ENCODE results near the gene MORC1. TPM values are rescaled to one million over a fixed set of nuclear protein-coding genes. Genes with fewer than 3 reads are reported as not detected.

Gene MORC1
- total RNA-seq, 2 experiments from 2014 or later, result not detected

DNA sequence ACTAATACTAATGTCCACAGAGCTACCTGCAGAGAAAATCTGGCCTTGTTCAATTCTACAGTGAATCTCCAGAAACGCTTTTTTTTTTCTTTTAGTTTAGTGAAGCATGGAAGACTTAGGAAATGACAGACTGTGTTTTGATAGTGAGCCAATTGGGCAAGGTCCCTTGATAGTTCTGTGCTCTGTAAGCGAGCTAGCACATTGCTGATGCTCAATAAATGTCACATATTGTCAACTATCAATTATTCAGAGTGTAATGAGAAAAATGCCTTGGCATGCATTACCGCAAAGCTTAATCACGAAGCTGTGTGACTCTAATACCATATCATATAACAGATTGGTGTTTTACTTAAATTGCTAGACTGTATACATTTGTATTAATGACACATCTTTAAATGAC is 13.3 kb upstream of the MORC1 start:
- DNase-seq, result no peak
- CTCF ChIA-PET, result no interaction called here
- H3K4me1 Mint-ChIP-seq, result no peaks in the 10 kb centered on the region
- POLR2A ChIA-PET, result no interaction called here
- H3K27me3 Mint-ChIP-seq, result peaks cover 4% of the 10 kb centered on the region
- H3K4me3 Mint-ChIP-seq, result no peak overlapping the region
- no peaks in the 10 kb centered on the region for H3K9me3 Mint-ChIP-seq
- H3K36me3 Mint-ChIP-seq (ENCODE audit: low read depth), result no peaks in the 10 kb centered on the region
- H3K27ac Mint-ChIP-seq, result no peak overlapping the region

DNA sequence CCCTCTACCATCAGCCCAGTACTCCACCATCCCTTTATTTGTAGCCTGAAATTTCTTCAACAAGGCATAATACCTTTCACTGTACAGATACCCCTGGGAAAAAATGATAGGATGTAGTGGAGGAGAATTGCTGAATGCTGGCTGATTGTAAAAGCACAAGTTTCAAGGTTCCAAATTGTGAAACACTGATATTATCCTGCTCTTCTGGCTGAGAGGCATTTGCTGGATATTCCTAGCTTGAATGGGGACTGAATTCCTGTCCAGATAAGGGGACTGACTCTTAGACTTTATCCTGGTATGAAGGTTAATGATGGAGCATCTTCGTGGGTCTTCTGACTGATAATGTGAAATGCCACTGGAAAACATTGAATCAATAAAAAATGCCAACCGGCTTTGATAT is 9.6 kb upstream of the MORC1 start:
- CTCF ChIA-PET, result no interaction called here
- POLR2A ChIA-PET, result no interaction called here
- Mint-ChIP-seq H3K27me3 (peaks cover 4% of the 10 kb centered on the region), H3K36me3 (ENCODE audit: low read depth) (no peaks in the 10 kb centered on the region), H3K9me3 (peaks cover 4% of the 10 kb centered on the region), H3K4me1 (no peaks in the 10 kb centered on the region), H3K4me3 (no peak overlapping the region), H3K27ac (no peak overlapping the region)
- DNase-seq, result no peak

DNA sequence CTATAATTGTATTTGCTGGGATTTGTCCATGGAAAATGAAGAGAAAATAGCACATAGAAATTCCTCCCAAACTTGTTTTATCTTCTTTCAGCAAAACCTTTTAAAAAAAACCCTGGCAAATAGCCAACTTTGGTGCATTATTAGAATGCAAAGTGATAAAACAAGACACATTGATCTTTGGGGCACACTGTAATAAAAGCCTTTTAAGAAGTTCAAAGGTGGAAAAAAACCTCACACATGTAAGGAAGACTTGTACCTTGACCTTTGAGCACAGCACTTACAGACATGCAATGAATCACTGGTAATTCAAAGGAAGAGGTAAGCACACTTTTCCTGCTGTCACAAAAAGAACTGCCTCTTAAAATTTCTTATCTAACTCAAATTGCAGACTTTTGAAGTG is 8.0 kb upstream of the MORC1 start:
- H3K4me1 Mint-ChIP-seq, result no peaks in the 10 kb centered on the region
- POLR2A ChIA-PET, result no interaction called here
- H3K27me3 Mint-ChIP-seq, result peaks cover 2% of the 10 kb centered on the region
- no peak overlapping the region for H3K27ac Mint-ChIP-seq
- no peak overlapping the region for H3K4me3 Mint-ChIP-seq
- DNase-seq, result no peak
- H3K9me3 Mint-ChIP-seq, result peaks cover 4% of the 10 kb centered on the region
- H3K36me3 Mint-ChIP-seq (ENCODE audit: low read depth), result no peaks in the 10 kb centered on the region
- CTCF ChIA-PET, result no interaction called here

DNA sequence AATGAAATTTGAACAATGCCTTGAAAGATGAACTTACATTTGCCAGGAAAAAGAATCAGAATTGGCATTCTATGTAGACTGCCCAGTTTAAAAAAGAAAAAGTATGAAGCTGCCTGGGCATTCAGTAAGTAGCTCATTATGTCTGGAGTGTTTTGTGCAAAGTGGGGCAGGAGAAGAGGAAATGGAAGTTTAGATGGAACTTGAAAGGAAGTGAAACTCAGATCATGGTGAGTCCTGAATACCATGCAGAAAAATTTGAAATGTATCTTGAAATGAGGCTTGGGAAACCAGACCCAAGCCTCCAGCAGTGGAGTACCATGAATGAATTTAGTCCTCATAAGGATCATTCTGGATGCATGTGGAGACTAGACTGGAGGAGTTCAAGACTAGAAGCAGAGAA is 4.8 kb upstream of the MORC1 start:
- Mint-ChIP-seq H3K36me3 (ENCODE audit: low read depth) (no peaks in the 10 kb centered on the region), H3K4me1 (no peaks in the 10 kb centered on the region)
- CTCF ChIA-PET, result no interaction called here

DNA sequence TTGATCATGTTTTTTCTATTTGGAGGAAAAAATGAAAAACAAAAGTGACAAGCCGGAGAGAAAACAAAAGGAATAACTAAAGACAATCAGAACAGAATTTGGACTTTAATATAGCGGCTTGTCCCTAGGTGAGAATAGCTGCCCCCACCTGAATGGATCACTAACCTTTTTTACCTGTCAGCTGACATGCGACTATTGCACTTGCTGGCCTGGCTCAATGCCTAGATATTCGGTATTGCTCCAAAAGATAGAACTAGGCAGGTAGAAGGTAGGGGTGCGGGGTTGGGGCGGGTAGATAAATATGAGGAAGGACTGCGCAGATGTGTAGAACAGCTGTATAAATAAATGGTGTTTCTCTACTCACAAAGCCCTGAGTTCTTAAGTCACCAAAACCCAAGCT is 650 bp upstream of the MORC1 start:
- POLR2A ChIA-PET, result no interaction called here
- Mint-ChIP-seq H3K27me3 (peaks cover 4% of the 10 kb centered on the region), H3K9me3 (peaks cover 4% of the 10 kb centered on the region), H3K4me3 (no peak overlapping the region), H3K4me1 (no peaks in the 10 kb centered on the region), H3K27ac (no peak overlapping the region), H3K36me3 (ENCODE audit: low read depth) (no peaks in the 10 kb centered on the region)
- CTCF ChIA-PET, result no interaction called here
- no peak for DNase-seq

More for the DNA sequence above, 4.8 kb upstream of the MORC1 start:
- Mint-ChIP-seq H3K4me3 (no peak overlapping the region), H3K9me3 (peaks cover 4% of the 10 kb centered on the region), H3K27ac (no peak overlapping the region), H3K27me3 (peaks cover 2% of the 10 kb centered on the region)
- POLR2A ChIA-PET, result no interaction called here
- no peak for DNase-seq

GRCh38 chr3:109116031-109116430 is 1.9 kb downstream of the MORC1 start:
- ChIA-PET CTCF (no interaction called here), POLR2A (no interaction called here)
- H3K27me3 Mint-ChIP-seq, result peaks cover 5% of the 10 kb centered on the region
- no peaks in the 10 kb centered on the region for H3K4me1 Mint-ChIP-seq
- no peak overlapping the region for H3K27ac Mint-ChIP-seq
- no peaks in the 10 kb centered on the region for H3K9me3 Mint-ChIP-seq
- no peak for DNase-seq
- H3K36me3 Mint-ChIP-seq (ENCODE audit: low read depth), result no peaks in the 10 kb centered on the region
- H3K4me3 Mint-ChIP-seq, result no peak overlapping the region

DNA sequence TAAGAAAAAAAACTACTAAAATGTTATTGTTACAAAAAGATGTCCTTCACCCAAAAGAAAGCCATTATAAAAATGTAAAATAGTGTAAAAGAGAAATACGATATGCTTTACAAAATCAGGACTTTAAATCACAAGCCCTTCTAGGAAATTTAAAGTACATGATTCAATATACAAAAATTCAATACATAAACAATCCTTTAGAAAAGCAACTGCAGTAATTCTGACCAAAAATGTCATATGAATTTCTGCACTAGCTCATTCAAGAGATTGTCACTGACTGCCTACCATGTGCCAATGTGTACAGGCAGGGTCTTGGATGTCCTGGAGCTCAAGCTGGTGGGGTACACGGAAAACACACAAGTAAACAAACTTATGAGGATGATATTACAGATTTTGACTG is 2.5 kb downstream of the MORC1 start:
- Mint-ChIP-seq H3K36me3 (ENCODE audit: low read depth) (no peaks in the 10 kb centered on the region), H3K4me3 (no peak overlapping the region), H3K4me1 (no peaks in the 10 kb centered on the region), H3K27me3 (peaks cover 5% of the 10 kb centered on the region), H3K27ac (no peak overlapping the region), H3K9me3 (no peaks in the 10 kb centered on the region)
- POLR2A ChIA-PET, result no interaction called here
- DNase-seq, result no peak
- CTCF ChIA-PET, result interaction anchor here (0.7 kb wide), 1 partner anchor 528 kb away, joined by 3 read pairs; no protein-coding TSS in a partner anchor

DNA sequence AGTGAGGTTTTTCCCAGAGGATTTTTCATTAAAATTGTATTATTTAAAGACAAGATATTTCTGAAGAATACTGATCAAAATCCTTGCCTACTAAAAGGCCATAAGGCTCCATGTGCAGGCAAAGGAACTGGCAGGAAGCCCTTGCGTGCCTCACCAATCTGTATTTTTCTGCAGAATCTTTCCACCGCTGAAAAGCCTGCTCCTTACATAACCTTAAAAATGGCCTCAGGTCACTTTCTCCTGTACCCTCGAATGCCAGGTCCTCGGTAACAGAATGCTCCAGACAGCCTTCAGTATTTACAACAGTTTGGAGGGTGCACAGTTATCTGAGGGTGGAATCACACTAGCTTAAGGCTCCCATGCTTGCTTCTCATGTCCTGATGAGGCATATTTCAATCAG is 3.2 kb downstream of the MORC1 start:
- DNase-seq, result no peak
- no peaks in the 10 kb centered on the region for H3K36me3 Mint-ChIP-seq (ENCODE audit: low read depth)
- H3K27me3 Mint-ChIP-seq, result peaks cover 9% of the 10 kb centered on the region
- ChIA-PET CTCF (no interaction called here), POLR2A (no interaction called here)
- H3K9me3 Mint-ChIP-seq, result no peaks in the 10 kb centered on the region
- no peak overlapping the region for H3K27ac Mint-ChIP-seq
- no peaks in the 10 kb centered on the region for H3K4me1 Mint-ChIP-seq
- H3K4me3 Mint-ChIP-seq, result no peak overlapping the region

DNA sequence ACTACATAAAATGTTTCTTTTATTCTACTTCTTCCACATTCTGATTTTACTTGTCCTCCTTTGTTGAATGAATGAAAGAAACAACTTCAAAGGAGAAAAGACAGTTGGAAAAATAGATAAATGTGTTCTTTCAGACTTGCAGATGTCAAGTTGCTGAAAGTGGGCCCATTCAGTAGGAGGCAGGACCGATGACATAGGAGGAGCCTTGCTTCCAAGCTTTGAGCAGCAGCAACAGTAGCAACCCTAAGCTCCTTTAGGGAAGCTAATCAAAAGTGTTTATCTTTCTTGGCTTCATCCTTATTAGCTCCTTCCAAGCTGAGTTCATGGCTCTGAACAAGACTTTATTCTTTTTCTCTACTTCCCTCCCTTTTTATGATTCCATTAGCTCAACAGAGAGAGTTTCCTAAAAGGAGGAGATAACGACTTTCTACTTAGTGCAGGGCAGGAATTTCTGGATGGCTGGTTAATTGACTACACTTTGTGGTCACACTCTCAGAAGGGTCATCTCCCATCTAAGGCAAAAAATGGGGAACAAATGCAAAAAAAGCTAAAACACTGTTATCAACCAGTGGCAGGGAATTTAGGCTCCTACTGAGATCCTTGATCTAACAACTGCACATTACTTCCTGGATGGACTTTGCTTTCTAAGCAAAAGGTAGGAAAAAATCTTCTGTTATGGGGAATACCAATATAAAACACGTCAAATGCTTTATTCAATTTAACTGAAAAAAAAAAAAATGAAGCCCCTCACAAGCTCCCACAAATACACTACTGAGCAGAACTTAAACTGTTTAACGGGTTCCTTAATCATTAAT is 4.8 kb downstream of the MORC1 start:
- H3K27me3 Mint-ChIP-seq, result peaks cover 9% of the 10 kb centered on the region
- no peaks in the 10 kb centered on the region for H3K36me3 Mint-ChIP-seq (ENCODE audit: low read depth)
- H3K27ac Mint-ChIP-seq, result no peak overlapping the region
- H3K4me1 Mint-ChIP-seq, result no peaks in the 10 kb centered on the region
- POLR2A ChIA-PET, result no interaction called here
- H3K9me3 Mint-ChIP-seq, result no peaks in the 10 kb centered on the region
- DNase-seq, result no peak
- CTCF ChIA-PET, result no interaction called here
- H3K4me3 Mint-ChIP-seq, result no peak overlapping the region

- no peaks in the 10 kb centered on the region for H3K4me1 Mint-ChIP-seq
- no peaks in the 10 kb centered on the region for H3K36me3 Mint-ChIP-seq (ENCODE audit: low read depth)
- no peak overlapping the region for H3K4me3 Mint-ChIP-seq
- no peak for DNase-seq
- H3K27me3 Mint-ChIP-seq, result peaks cover 17% of the 10 kb centered on the region
- CTCF ChIA-PET, result no interaction called here
- POLR2A ChIA-PET, result no interaction called here
- no peak overlapping the region for H3K27ac Mint-ChIP-seq
- no peaks in the 10 kb centered on the region for H3K9me3 Mint-ChIP-seq
Observed at GRCh38 chr3:109109574-109109973, 8.4 kb downstream of the MORC1 start.

GRCh38 chr3:109098079-109098644 is 19.8 kb downstream of the MORC1 start:
- Mint-ChIP-seq H3K27ac (no peak overlapping the region), H3K36me3 (ENCODE audit: low read depth) (no peaks in the 10 kb centered on the region), H3K4me3 (no peak overlapping the region), H3K27me3 (peaks cover 17% of the 10 kb centered on the region), H3K4me1 (no peaks in the 10 kb centered on the region), H3K9me3 (no peaks in the 10 kb centered on the region)
- no peak for DNase-seq
- CTCF ChIA-PET, result no interaction called here
- POLR2A ChIA-PET, result no interaction called here

GRCh38 chr3:109095166-109095565 is 22.8 kb downstream of the MORC1 start:
- Mint-ChIP-seq H3K4me3 (no peak overlapping the region), H3K27ac (no peak overlapping the region), H3K36me3 (ENCODE audit: low read depth) (no peaks in the 10 kb centered on the region), H3K4me1 (no peaks in the 10 kb centered on the region), H3K9me3 (no peaks in the 10 kb centered on the region), H3K27me3 (peaks cover 9% of the 10 kb centered on the region)
- POLR2A ChIA-PET, result no interaction called here
- no peak for DNase-seq
- CTCF ChIA-PET, result interaction anchor here (1.4 kb wide), 1 partner anchor 72 kb away, joined by 3 read pairs; no protein-coding TSS in a partner anchor

DNA sequence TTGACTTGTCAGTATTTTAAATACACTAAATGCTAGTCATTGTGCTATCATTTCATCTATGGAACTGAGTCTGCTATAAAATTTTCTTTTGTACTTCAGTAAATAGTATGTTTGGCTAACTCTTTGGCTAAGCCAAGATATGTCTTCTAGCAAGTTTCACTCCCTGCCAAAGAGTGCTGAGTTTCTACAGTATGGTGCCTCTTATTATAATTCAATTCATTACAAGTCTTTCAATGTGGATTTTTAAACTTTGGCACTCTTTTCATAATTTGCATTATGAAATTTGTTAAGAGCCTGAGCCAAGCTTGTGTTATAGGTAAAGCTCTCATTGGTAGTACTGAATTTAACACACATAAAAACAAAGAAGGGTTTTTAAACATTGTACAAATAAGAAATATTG is 24.4 kb downstream of the MORC1 start:
- CTCF ChIA-PET, result interaction anchor here (0.5 kb wide), 1 partner anchor 49 kb away, joined by 3 read pairs; no protein-coding TSS in a partner anchor
- POLR2A ChIA-PET, result no interaction called here
- H3K4me1 Mint-ChIP-seq, result no peaks in the 10 kb centered on the region
- H3K27me3 Mint-ChIP-seq, result peaks cover 12% of the 10 kb centered on the region
- no peak for DNase-seq
- H3K9me3 Mint-ChIP-seq, result no peaks in the 10 kb centered on the region
- H3K4me3 Mint-ChIP-seq, result no peak overlapping the region
- H3K36me3 Mint-ChIP-seq (ENCODE audit: low read depth), result no peaks in the 10 kb centered on the region
- H3K27ac Mint-ChIP-seq, result no peak overlapping the region

- no peak overlapping the region for H3K27ac Mint-ChIP-seq
- ChIA-PET CTCF (no interaction called here), POLR2A (no interaction called here)
- no peak overlapping the region for H3K4me3 Mint-ChIP-seq
- H3K27me3 Mint-ChIP-seq, result peaks cover 24% of the 10 kb centered on the region
- H3K4me1 Mint-ChIP-seq, result no peaks in the 10 kb centered on the region
- H3K9me3 Mint-ChIP-seq, result no peaks in the 10 kb centered on the region
- no peaks in the 10 kb centered on the region for H3K36me3 Mint-ChIP-seq (ENCODE audit: low read depth)
- DNase-seq, result no peak
Observed at GRCh38 chr3:109091846-109092245, 26.1 kb downstream of the MORC1 start.

All from activated CD4-positive, alpha-beta memory T cell treated with anti-CD3 and anti-CD28 coated beads, Interleukin-2, amount 10 ng/mL, durations not matched to agents 7 days and 5 days (primary cell).